K562 (cell line): ENCODE measurements around the gene ATP2B1. TPM values are rescaled to one million over a fixed set of nuclear protein-coding genes. Genes with fewer than 3 reads are reported as not detected.

Source experiments
- ATAC-seq: fragments of 200-7000 bp; cut with Tn5 transposase; 3 replicates; pipeline ENCODE4 v1.9.1; 2020; ENCODE audit warnings: moderate library complexity
- BruUV-seq: library from RNA; stranded (reverse); fragments of 400-500 nt; replicated peaks from 2 replicates; lab custom pipeline; 2021; lab: Mats Ljungman, UMichigan
- CTCF ChIA-PET: fragments of 300-600 bp; formaldehyde crosslinking; extraction: SDS; loops from one replicate; lab custom pipeline; 2021; ENCODE audit warnings: low intra/inter-chr PET ratio; lab: Yijun Ruan, JAX
- POLR2A ChIA-PET: fragments of 300-600, 350-650 bp; sonication (Branson Sonifier 250); formaldehyde crosslinking; extraction: SDS; loops from one replicate; lab custom pipeline; 2021; ENCODE audit warnings: antibody characterized with exemption, inconsistent platforms; lab: Yijun Ruan, JAX
- DNase-seq, 4 experiments: peaks; one replicate each; pipeline versions ENCODE4 v3.0.0 to v3.0.0-alpha.2; 2011 to 2018; ENCODE audit warnings: low spot score in 3 of 4, mixed read lengths in 3 of 4; ENCODE audit errors: extremely low read depth in 1 of 4
- FAIRE-seq: peaks from 2 replicates; lab custom pipeline; 2011; peaks lifted over from hg19 to GRCh38; lab: Jason Lieb, UNC
- H2AFZ ChIP-seq: 2 replicates; pipeline ENCODE4 v1.6.0; 2011; ENCODE audit warnings: low read depth, low read length, control low read depth, inconsistent platforms
- H3K27ac ChIP-seq: fragments of 200-600 bp; 3 replicates; pipeline ENCODE4 v1.8.0; 2011; ENCODE audit warnings: low read depth, mild to moderate bottlenecking, control low read depth, inconsistent platforms, low read length, moderate library complexity, mixed read lengths; ENCODE audit errors: extremely low read depth
- H3K27me3 ChIP-seq, 2 experiments: fragments of 300-600 bp in 1 of 2; 2 replicates in 1 of 2; 3 replicates in 1 of 2; pipeline versions ENCODE4 v1.6.0 to v1.8.0; 2011; ENCODE audit warnings: inconsistent platforms in 2 of 2, low read length in 2 of 2, mild to moderate bottlenecking in 1 of 2, mixed read lengths in 1 of 2, moderate library complexity in 1 of 2; ENCODE audit not compliant: control insufficient read depth in 2 of 2, insufficient read depth in 2 of 2
- H3K36me3 ChIP-seq: fragments of 300-600 bp; 3 replicates; pipeline ENCODE4 v1.8.0; 2011; ENCODE audit warnings: mild to moderate bottlenecking, low read length, inconsistent platforms; ENCODE audit not compliant: control insufficient read depth, insufficient read depth
- H3K4me1 ChIP-seq, 2 experiments: fragments of 200-600 bp in 1 of 2; replicated peaks in 1 of 2; 2 replicates in 1 of 2; 3 replicates in 1 of 2; pipeline versions ENCODE4 v1.5.1 to v1.8.0; 2011; ENCODE audit warnings: inconsistent platforms in 2 of 2, low read length in 2 of 2, mild to moderate bottlenecking in 1 of 2, mixed read lengths in 1 of 2, moderate library complexity in 1 of 2; ENCODE audit not compliant: control insufficient read depth in 2 of 2, insufficient read depth in 2 of 2
- H3K4me2 ChIP-seq: 2 replicates; pipeline ENCODE4 v1.6.1; 2011; ENCODE audit warnings: low read length, control low read depth, inconsistent platforms, mixed read lengths; ENCODE audit not compliant: insufficient read depth
- H3K4me3 ChIP-seq: fragments of 200-600 bp; sonication (generic), shearing (Covaris generic); 2 replicates; pipeline ENCODE4 v1.5.1; 2016; ENCODE audit warnings: control low read depth, inconsistent platforms
- H3K79me2 ChIP-seq: fragments of 200-600 bp; 3 replicates; pipeline ENCODE4 v1.8.0; 2011; ENCODE audit warnings: low read length, inconsistent platforms; ENCODE audit not compliant: control insufficient read depth, insufficient read depth
- H3K9ac ChIP-seq, 2 experiments: 2 replicates each; pipeline versions ENCODE4 v1.6.0 to v1.6.1; 2011; ENCODE audit warnings: low read depth in 2 of 2, low read length in 2 of 2, control low read depth in 1 of 2, inconsistent platforms in 1 of 2, mild to moderate bottlenecking in 1 of 2, mixed read lengths in 1 of 2; ENCODE audit not compliant: insufficient read depth in 1 of 2
- H3K9me1 ChIP-seq: one replicate; pipeline ENCODE4 v1.6.0; 2011; ENCODE audit warnings: inconsistent platforms, mild to moderate bottlenecking, low read length, moderate library complexity; ENCODE audit not compliant: control insufficient read depth, insufficient read depth
- H3K9me3 ChIP-seq: replicated peaks from 2 replicates; pipeline ENCODE4 v1.5.1; 2011; ENCODE audit warnings: low read depth, low read length, inconsistent platforms; ENCODE audit not compliant: control insufficient read depth, insufficient read depth
- H4K20me1 ChIP-seq: replicated peaks from 2 replicates; pipeline ENCODE4 v1.6.1; 2011; ENCODE audit warnings: low read length, inconsistent platforms, mixed read lengths; ENCODE audit not compliant: control insufficient read depth, insufficient read depth
- ASH1L ChIP-seq: fragments of 450-650 bp; IDR thresholded peaks from 2 replicates; pipeline ENCODE4 v1.6.1; 2018; ENCODE audit warnings: borderline replicate concordance, mild to moderate bottlenecking, low read depth; ENCODE audit not compliant: partially characterized antibody
- BRD9 ChIP-seq: fragments of 450-650 bp; IDR thresholded peaks from 2 replicates; pipeline ENCODE4 v1.6.1; 2018; ENCODE audit warnings: low read depth; ENCODE audit not compliant: partially characterized antibody
- CBFA2T2 ChIP-seq: fragments of 450-650 bp; conservative IDR thresholded peaks from 2 replicates; pipeline ENCODE4 v1.6.1; 2017; ENCODE audit warnings: mild to moderate bottlenecking
- DLX4 ChIP-seq: fragments of 250-450 bp; sonication (Bioruptor Pico); IDR thresholded peaks from 2 replicates; pipeline ENCODE4 v1.6.1; 2021; ENCODE audit warnings: mild to moderate bottlenecking
- HDAC1 ChIP-seq, 2 experiments: fragments of 450-650 bp; IDR thresholded peaks; 2 replicates each; pipeline ENCODE4 v1.6.1; 2016 to 2017; ENCODE audit warnings: inconsistent platforms in 1 of 2, mild to moderate bottlenecking in 1 of 2, moderate library complexity in 1 of 2
- KDM1A ChIP-seq, 2 experiments: fragments of 450-650 bp; IDR thresholded peaks; 2 replicates each; pipeline ENCODE4 v1.6.1; 2016; ENCODE audit warnings: mild to moderate bottlenecking in 2 of 2
- MECOM ChIP-seq: fragments of 250-450 bp; sonication (Bioruptor Pico); IDR thresholded peaks from 2 replicates; pipeline ENCODE4 v1.8.0; 2022; ENCODE audit warnings: inconsistent platforms
- MEIS2 ChIP-seq: fragments of 450-650 bp; IDR thresholded peaks from 2 replicates; pipeline ENCODE4 v1.6.1; 2014; ENCODE audit warnings: mild to moderate bottlenecking; ENCODE audit not compliant: partially characterized antibody
- MTA2 ChIP-seq: fragments of 450-650 bp; IDR thresholded peaks from 2 replicates; pipeline ENCODE4 v1.6.1; 2016; ENCODE audit warnings: low read depth
- SRSF3 ChIP-seq: fragments of 200-400 bp; formaldehyde crosslinking; IDR thresholded peaks from 2 replicates; pipeline ENCODE4 v1.6.1; 2016; ENCODE audit warnings: mild to moderate bottlenecking, low read length, moderate library complexity; ENCODE audit not compliant: insufficient read depth
- ZNF764 ChIP-seq: fragments of 250-450 bp; sonication (Bioruptor Pico); IDR thresholded peaks from 2 replicates; pipeline ENCODE4 v1.4.0; 2020; ENCODE audit warnings: low read depth, mild to moderate bottlenecking, moderate library complexity
- in situ Hi-C: fragments of 300-500 bp; cut with MboI; formaldehyde crosslinking; loops from 4 replicates; pipeline ENCODE4 v1.15.0; 2018; ENCODE audit warnings: inconsistent platforms, mixed read lengths
- intact Hi-C: fragments of 100-400 bp; cut with micrococcal nuclease; formaldehyde crosslinking; loops from 2 replicates; pipeline ENCODE4 v1.14.2; 2022
- polyA plus RNA-seq, 8 experiments: library from polyadenylated mRNA; depleted of rRNA in 4 of 8; stranded (reverse) in 5 of 8; unstranded in 3 of 8; fragments of >200 nt; fragmentation: Nextera tagmentation in 2 of 8; fragmentation: Illumina TruSeq in 1 of 8; extraction: Ambion mirVana in 2 of 8; extraction: Trizol in 1 of 8; gene quantifications; 2 replicates each; pipeline versions ENCODE4 v1.2.1 to v1.2.3, GENCODE V29; 2011 to 2014; ENCODE audit warnings: inconsistent platforms in 1 of 8, missing spikeins in 1 of 8
- total RNA-seq, 7 experiments: library from RNA; depleted of rRNA in 6 of 7; stranded (reverse); fragments of >200 nt in 6 of 7; fragmentation: Illumina TruSeq in 2 of 7; extraction: Trizol in 2 of 7; gene quantifications; 2 replicates each; pipeline versions ENCODE4 v1.2.1 to v1.2.3, GENCODE V29; 2011 to 2021; ENCODE audit warnings: low replicate concordance in 1 of 7

ATP2B1 gene
- total and polyA plus RNA-seq, 9 of the 15 experiments (the other 6 are each of a cell fraction or from before 2014, with no cell fraction given) = 8.6 to 39.0 (median 27.8) TPM

GRCh38 chr12:89593233-89593632, 115.4 kb downstream of the ATP2B1 start (continued):
- TF ChIP-seq CBFA2T2 (peak; percentile 64), MTA2 (peak; percentile 30; the same call in 1 of the 2 replicates), MECOM (CRISPR knock-in tag) (0 out of 2 replicates have a peak, but pooled peaks have one; percentile 6), MEIS2 (peak; percentile 14), KDM1A (IDR thresholded peaks at IDR 0.05) (0 out of 4 replicates have a peak, but pooled peaks of 1 of the 2 experiments have one; percentile 9)

GRCh38 chr12:89589753-89590152, 118.9 kb downstream of the ATP2B1 start:
- ChIA-PET POLR2A (no interaction called here), CTCF (no interaction called here)
- in situ Hi-C loops (no loop called here), intact Hi-C loops (no loop called here)
- Histone ChIP-seq H3K36me3 (peaks cover 34% of the 10 kb centered on the region), H3K4me2 (no peak overlapping the region), H3K9ac (no peak overlapping the region), H4K20me1 (no peaks in the 10 kb centered on the region), H2AFZ (no peak overlapping the region), H3K27ac (no peak overlapping the region), H3K9me3 (no peaks in the 10 kb centered on the region), H3K27me3 (no peaks in the 10 kb centered on the region), H3K4me3 (no peak overlapping the region), H3K9me1 (no peaks in the 10 kb centered on the region), H3K79me2 (no peaks in the 10 kb centered on the region), H3K4me1 (peaks cover 0 to 8% of the 10 kb centered on the region in 2 experiments; a peak in 2 of 5 replicates)
- no TSS peak for BruUV-seq
- ATAC-seq (no peak), DNase-seq (no peak)
- TF ChIP-seq BRD9 = no peak
- no peak for TF ChIP-seq SRSF3
- TF ChIP-seq ASH1L = no peak
- TF ChIP-seq ZNF764 (CRISPR knock-in tag) = no peak
- TF ChIP-seq DLX4 (CRISPR knock-in tag) = no peak
- no peak for TF ChIP-seq HDAC1 (IDR thresholded peaks at IDR 0.05)
- TF ChIP-seq, all 486 proteins: peak for 0
- FAIRE-seq = no peak
